HepG2 (cell line): ENCODE measurements around the gene ZNF345. TPM values are rescaled to one million over a fixed set of nuclear protein-coding genes. Genes with fewer than 3 reads are reported as not detected.

Experiments used
- AKAP8 ChIP-seq: sonication (generic); formaldehyde crosslinking; IDR thresholded peaks from 2 replicates; pipeline ENCODE4 v1.5.1; 2020; ENCODE audit warnings: mild to moderate bottlenecking, missing genetic modification reagents
- CBX1 ChIP-seq: IDR thresholded peaks from one replicate; pipeline ENCODE4 v1.6.1; 2016; ENCODE audit warnings: antibody characterized with exemption, low read depth
- EHMT2 ChIP-seq: fragments of 200-600 bp; sonication (generic); IDR thresholded peaks from 2 replicates; pipeline ENCODE4 v1.7.0; 2017; ENCODE audit warnings: antibody characterized with exemption, low read depth, low read length, borderline replicate concordance
- ELF1 ChIP-seq: sonication (generic); formaldehyde crosslinking; IDR thresholded peaks from 2 replicates; pipeline ENCODE4 v1.4.0; 2020; ENCODE audit warnings: missing genetic modification reagents
- ETV6 ChIP-seq: sonication (generic); formaldehyde crosslinking; conservative IDR thresholded peaks from 2 replicates; pipeline ENCODE4 v1.4.0; 2020; ENCODE audit warnings: missing genetic modification reagents
- FOSL2 ChIP-seq: sonication (generic); formaldehyde crosslinking; IDR thresholded peaks from 2 replicates; pipeline ENCODE4 v1.4.0; 2020; ENCODE audit warnings: missing genetic modification reagents
- HMG20B ChIP-seq: conservative IDR thresholded peaks from 2 replicates; pipeline ENCODE4 v1.6.1; 2016; ENCODE audit warnings: missing genetic modification reagents, missing compliant biosample characterization
- HNF4A ChIP-seq: sonication (generic); formaldehyde crosslinking; IDR thresholded peaks from 2 replicates; pipeline ENCODE4 v1.4.0; 2020; ENCODE audit warnings: missing genetic modification reagents
- HOXD1 ChIP-seq: sonication (generic); formaldehyde crosslinking; IDR thresholded peaks from 2 replicates; pipeline ENCODE4 v1.5.0; 2020; ENCODE audit warnings: missing genetic modification reagents
- IKZF1 ChIP-seq: fragments of 450-650 bp; IDR thresholded peaks from 2 replicates; pipeline ENCODE4 v1.7.1; 2016
- NFE2L2 ChIP-seq: fragments of 150-350 bp; IDR thresholded peaks from 2 replicates; pipeline ENCODE4 v1.6.1; 2014; ENCODE audit warnings: low read length
- NFYC ChIP-seq: IDR thresholded peaks from 2 replicates; pipeline ENCODE4 v1.6.1; 2016; ENCODE audit warnings: missing genetic modification reagents, missing compliant biosample characterization
- NR2F6 ChIP-seq, 2 experiments: IDR thresholded peaks; 2 replicates each; pipeline ENCODE4 v1.6.1; 2016; ENCODE audit warnings: antibody characterized with exemption in 1 of 2, mild to moderate bottlenecking in 1 of 2
- POGZ ChIP-seq: sonication (generic); formaldehyde crosslinking; IDR thresholded peaks from 2 replicates; pipeline ENCODE4 v1.4.0; 2020; ENCODE audit warnings: mild to moderate bottlenecking, missing genetic modification reagents
- POLR2G ChIP-seq: fragments of 200-400 bp; formaldehyde crosslinking; IDR thresholded peaks from 2 replicates; pipeline ENCODE4 v1.6.1; 2018; ENCODE audit warnings: mild to moderate bottlenecking, low read depth, low read length, moderate library complexity
- RELA ChIP-seq: sonication (generic); formaldehyde crosslinking; IDR thresholded peaks from 2 replicates; pipeline ENCODE4 v1.4.0; 2020; ENCODE audit warnings: missing genetic modification reagents
- SALL1 ChIP-seq: sonication (generic); formaldehyde crosslinking; IDR thresholded peaks from 2 replicates; pipeline ENCODE4 v1.8.0; 2022; ENCODE audit warnings: mild to moderate bottlenecking, missing genetic modification reagents
- SP2 ChIP-seq: sonication (generic); formaldehyde crosslinking; IDR thresholded peaks from 2 replicates; pipeline ENCODE4 v1.5.1; 2020; ENCODE audit warnings: mild to moderate bottlenecking, missing genetic modification reagents
- SRSF1 ChIP-seq: fragments of 200-400 bp; formaldehyde crosslinking; optimal IDR thresholded peaks from 2 replicates; pipeline ENCODE3; 2017; ENCODE audit warnings: mild to moderate bottlenecking, low read depth, low read length, moderate library complexity
- WIZ ChIP-seq: sonication (generic); formaldehyde crosslinking; IDR thresholded peaks from 2 replicates; pipeline ENCODE4 v1.5.1; 2020; ENCODE audit warnings: mild to moderate bottlenecking, missing genetic modification reagents
- ZBTB21 ChIP-seq: sonication (generic); formaldehyde crosslinking; IDR thresholded peaks from 2 replicates; pipeline ENCODE4 v1.4.0; 2020; ENCODE audit warnings: missing genetic modification reagents
- ZBTB8A ChIP-seq: sonication (generic); formaldehyde crosslinking; IDR thresholded peaks from 2 replicates; pipeline ENCODE4 v1.4.0; 2020; ENCODE audit warnings: mild to moderate bottlenecking, low read depth, missing genetic modification reagents, borderline replicate concordance
- ZNF251 ChIP-seq: sonication (generic); formaldehyde crosslinking; IDR thresholded peaks from 2 replicates; pipeline ENCODE4 v1.9.0; 2021; ENCODE audit warnings: mild to moderate bottlenecking, missing genetic modification reagents
- ZNF335 ChIP-seq: sonication (generic); formaldehyde crosslinking; IDR thresholded peaks from 2 replicates; pipeline ENCODE4 v1.4.0; 2020; ENCODE audit warnings: missing genetic modification reagents
- ZNF33A ChIP-seq: sonication (generic); formaldehyde crosslinking; IDR thresholded peaks from 2 replicates; pipeline ENCODE4 v1.5.1; 2020; ENCODE audit warnings: missing genetic modification reagents, mild to moderate bottlenecking, moderate library complexity, borderline replicate concordance
- ZNF547 ChIP-seq: sonication (generic); formaldehyde crosslinking; IDR thresholded peaks from 2 replicates; pipeline ENCODE4 v1.5.1; 2020; ENCODE audit warnings: mild to moderate bottlenecking, missing genetic modification reagents
- ZNF619 ChIP-seq: sonication (generic); formaldehyde crosslinking; IDR thresholded peaks from 2 replicates; pipeline ENCODE4 v1.4.0; 2020; ENCODE audit warnings: mild to moderate bottlenecking, missing genetic modification reagents
- polyA plus RNA-seq, 8 experiments: library from polyadenylated mRNA; depleted of rRNA in 3 of 8; stranded (reverse) in 7 of 8; unstranded in 1 of 8; fragments of >200 nt; fragmentation: Illumina TruSeq in 4 of 8; extraction: Trizol in 4 of 8; gene quantifications; 2 replicates each; pipeline versions ENCODE4 v1.2.1 to v1.2.3, GENCODE V29; 2011 to 2016; ENCODE audit warnings: low read depth in 4 of 8, missing spikeins in 1 of 8, mixed read lengths in 1 of 8; ENCODE audit not compliant: insufficient read depth in 1 of 8
- total RNA-seq, 5 experiments: library from RNA; depleted of rRNA; stranded (reverse); fragments of >200 nt; fragmentation: Illumina TruSeq; extraction: Trizol; gene quantifications; 2 replicates each; pipeline ENCODE4 v1.2.3, GENCODE V29; 2016; ENCODE audit warnings: low read depth in 1 of 5
- TF ChIP-seq, protein P1 (sequence below): sonication (generic); formaldehyde crosslinking; IDR thresholded peaks from 2 replicates; pipeline ENCODE4 v1.4.0; 2020; ENCODE audit warnings: mild to moderate bottlenecking, missing genetic modification reagents
- TF ChIP-seq, protein P2 (sequence below), 2 experiments: IDR thresholded peaks; 2 replicates each; pipeline ENCODE4 v1.6.1; 2011 to 2012; ENCODE audit warnings: low read length in 2 of 2, borderline replicate concordance in 1 of 2, low read depth in 1 of 2, mild to moderate bottlenecking in 1 of 2, moderate library complexity in 1 of 2

The ZNF345 gene
- total and polyA plus RNA-seq, 2 of the 13 experiments (the other 11 are each of a cell fraction or from before 2014, with no cell fraction given): 2.6 to 2.9 TPM

DNA sequence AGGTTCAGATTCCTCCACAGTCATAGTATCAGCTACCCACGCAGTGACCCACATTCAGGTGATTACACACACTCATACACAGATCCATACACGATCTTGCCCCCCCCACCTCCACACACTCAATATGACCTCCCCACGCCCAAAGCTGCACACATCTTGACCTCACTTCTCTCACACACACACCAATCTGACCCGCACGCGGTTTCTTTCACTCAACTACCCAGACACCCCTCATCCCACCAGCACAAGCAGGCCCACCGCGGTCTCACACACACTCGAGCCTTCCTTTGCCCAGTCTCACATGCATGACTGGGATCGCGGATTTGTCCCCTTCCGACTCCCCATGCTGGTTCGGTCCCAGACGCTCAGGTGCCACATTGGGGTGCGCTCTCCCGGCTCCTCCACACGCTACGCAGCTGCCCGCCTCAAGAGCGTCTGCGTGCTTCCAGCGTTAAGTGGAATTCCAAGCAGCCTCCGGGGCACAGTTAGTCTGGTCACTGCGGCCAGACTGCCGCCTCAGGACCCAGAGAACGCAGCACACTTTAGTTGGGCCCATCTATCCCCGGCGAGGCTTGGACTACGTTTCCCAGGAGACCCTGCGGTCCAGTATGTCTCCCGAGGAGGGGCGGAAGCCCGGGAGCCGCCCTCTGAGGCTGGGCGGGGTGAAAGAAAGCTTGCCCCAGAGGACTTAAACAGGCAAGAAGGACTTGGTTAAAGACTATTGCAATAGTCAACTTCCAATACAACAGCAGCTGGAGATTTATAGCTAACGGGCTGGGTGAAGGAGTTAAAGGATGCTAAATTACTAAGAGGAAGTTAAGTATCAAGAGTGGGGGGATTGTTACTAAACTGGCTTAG is 746 bp upstream of the ZNF345 start (continued):
- TF ChIP-seq HMG20B: no peak
- TF ChIP-seq SRSF1: peak; percentile 89
- TF ChIP-seq POLR2G: peak; percentile 53; the same call in 1 of the 2 replicates
- 0 out of 2 replicates have a peak, but pooled peaks have one; percentile 35 for TF ChIP-seq POGZ
- TF ChIP-seq ETV6 (CRISPR knock-in tag): no peak
- TF ChIP-seq, protein P1, sequence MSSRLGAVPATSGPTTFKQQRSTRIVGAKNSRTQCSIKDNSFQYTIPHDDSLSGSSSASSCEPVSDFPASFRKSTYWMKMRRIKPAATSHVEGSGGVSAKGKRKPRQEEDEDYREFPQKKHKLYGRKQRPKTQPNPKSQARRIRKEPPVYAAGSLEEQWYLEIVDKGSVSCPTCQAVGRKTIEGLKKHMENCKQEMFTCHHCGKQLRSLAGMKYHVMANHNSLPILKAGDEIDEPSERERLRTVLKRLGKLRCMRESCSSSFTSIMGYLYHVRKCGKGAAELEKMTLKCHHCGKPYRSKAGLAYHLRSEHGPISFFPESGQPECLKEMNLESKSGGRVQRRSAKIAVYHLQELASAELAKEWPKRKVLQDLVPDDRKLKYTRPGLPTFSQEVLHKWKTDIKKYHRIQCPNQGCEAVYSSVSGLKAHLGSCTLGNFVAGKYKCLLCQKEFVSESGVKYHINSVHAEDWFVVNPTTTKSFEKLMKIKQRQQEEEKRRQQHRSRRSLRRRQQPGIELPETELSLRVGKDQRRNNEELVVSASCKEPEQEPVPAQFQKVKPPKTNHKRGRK (CRISPR knock-in tag): no peak
- no peak for TF ChIP-seq IKZF1
- no peak; the same call in 1 of the 2 replicates for TF ChIP-seq SP2 (CRISPR knock-in tag)
- no peak for TF ChIP-seq NR2F6 (IDR thresholded peaks at IDR 0.05)
- no peak for TF ChIP-seq NR2F6 (CRISPR knock-in tag; IDR thresholded peaks at IDR 0.05)
- TF ChIP-seq HNF4A (CRISPR knock-in tag): no peak
- no peak; the same call in 1 of the 2 replicates for TF ChIP-seq AKAP8 (CRISPR knock-in tag)
- no peak for TF ChIP-seq EHMT2
- TF ChIP-seq RELA (CRISPR knock-in tag): no peak
- TF ChIP-seq ZNF251 (CRISPR knock-in tag): no peak
- TF ChIP-seq NFE2L2: no peak
- TF ChIP-seq, protein P2, sequence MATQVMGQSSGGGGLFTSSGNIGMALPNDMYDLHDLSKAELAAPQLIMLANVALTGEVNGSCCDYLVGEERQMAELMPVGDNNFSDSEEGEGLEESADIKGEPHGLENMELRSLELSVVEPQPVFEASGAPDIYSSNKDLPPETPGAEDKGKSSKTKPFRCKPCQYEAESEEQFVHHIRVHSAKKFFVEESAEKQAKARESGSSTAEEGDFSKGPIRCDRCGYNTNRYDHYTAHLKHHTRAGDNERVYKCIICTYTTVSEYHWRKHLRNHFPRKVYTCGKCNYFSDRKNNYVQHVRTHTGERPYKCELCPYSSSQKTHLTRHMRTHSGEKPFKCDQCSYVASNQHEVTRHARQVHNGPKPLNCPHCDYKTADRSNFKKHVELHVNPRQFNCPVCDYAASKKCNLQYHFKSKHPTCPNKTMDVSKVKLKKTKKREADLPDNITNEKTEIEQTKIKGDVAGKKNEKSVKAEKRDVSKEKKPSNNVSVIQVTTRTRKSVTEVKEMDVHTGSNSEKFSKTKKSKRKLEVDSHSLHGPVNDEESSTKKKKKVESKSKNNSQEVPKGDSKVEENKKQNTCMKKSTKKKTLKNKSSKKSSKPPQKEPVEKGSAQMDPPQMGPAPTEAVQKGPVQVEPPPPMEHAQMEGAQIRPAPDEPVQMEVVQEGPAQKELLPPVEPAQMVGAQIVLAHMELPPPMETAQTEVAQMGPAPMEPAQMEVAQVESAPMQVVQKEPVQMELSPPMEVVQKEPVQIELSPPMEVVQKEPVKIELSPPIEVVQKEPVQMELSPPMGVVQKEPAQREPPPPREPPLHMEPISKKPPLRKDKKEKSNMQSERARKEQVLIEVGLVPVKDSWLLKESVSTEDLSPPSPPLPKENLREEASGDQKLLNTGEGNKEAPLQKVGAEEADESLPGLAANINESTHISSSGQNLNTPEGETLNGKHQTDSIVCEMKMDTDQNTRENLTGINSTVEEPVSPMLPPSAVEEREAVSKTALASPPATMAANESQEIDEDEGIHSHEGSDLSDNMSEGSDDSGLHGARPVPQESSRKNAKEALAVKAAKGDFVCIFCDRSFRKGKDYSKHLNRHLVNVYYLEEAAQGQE (IDR thresholded peaks at IDR 0.05; ENCODE audit: borderline replicate concordance in 1 of 2, low read depth in 1 of 2, low read length in 2 of 2): no peak
- peak; percentile 20 for TF ChIP-seq ZNF335 (CRISPR knock-in tag)
- TF ChIP-seq CBX1: no peak
- TF ChIP-seq WIZ (CRISPR knock-in tag): no peak
- TF ChIP-seq ZNF547 (CRISPR knock-in tag): peak; percentile 41
- TF ChIP-seq HOXD1 (CRISPR knock-in tag): no peak
- TF ChIP-seq ZNF619 (CRISPR knock-in tag): peak; percentile 78
- peak; percentile 84 for TF ChIP-seq ELF1 (CRISPR knock-in tag)
- no peak for TF ChIP-seq NFYC (CRISPR knock-in tag)
- no peak for TF ChIP-seq ZBTB21 (CRISPR knock-in tag)
- TF ChIP-seq ZNF33A: no peak
- TF ChIP-seq ZBTB8A (CRISPR knock-in tag): no peak
- TF ChIP-seq FOSL2 (CRISPR knock-in tag): no peak
- peak; percentile 67 for TF ChIP-seq SALL1 (CRISPR knock-in tag)
